Prostate gland (tissue), 2 donors: Measurements from ENCODE around the gene XPNPEP3. TPM values are rescaled to one million over a fixed set of nuclear protein-coding genes. Genes with fewer than 3 reads are reported as not detected.

ENCODE experiments used
- DNase-seq: peaks from one replicate; pipeline ENCODE4 v3.0.0-alpha.2; 2019; ENCODE audit warnings: low spot score
- H3K27ac ChIP-seq, 2 donors: fragments of 200-600 bp; sonication (generic); 2 replicates each; pipeline ENCODE4 v1.5.1; 2017 to 2019
- H3K27me3 ChIP-seq: fragments of 200-600 bp; sonication (generic); replicated peaks from 2 replicates; pipeline ENCODE4 v1.5.1; 2019; ENCODE audit not compliant: insufficient read depth
- H3K36me3 ChIP-seq, 2 donors: fragments of 200-600 bp; sonication (generic); 1 replicate in 1 of 2; 2 replicates in 1 of 2; pipeline versions ENCODE4 v1.5.1 to v1.8.1; 2017 to 2019
- H3K4me1 ChIP-seq: fragments of 200-600 bp; sonication (generic); replicated peaks from 2 replicates; pipeline ENCODE4 v1.5.1; 2019
- H3K4me3 ChIP-seq, 2 donors: fragments of 200-600 bp; sonication (generic); 2 replicates each; pipeline ENCODE4 v1.5.1; 2017 to 2019
- H3K9me3 ChIP-seq: fragments of 200-600 bp; sonication (generic); 2 replicates; pipeline ENCODE4 v1.5.1; 2017
- CTCF ChIP-seq, 4 experiments: fragments of 200-600 bp in 2 of 4; fragments of 450-650 bp in 2 of 4; sonication (generic) in 2 of 4; IDR thresholded peaks; 1 replicate in 3 of 4; 2 replicates in 1 of 4; pipeline ENCODE4 v1.5.1; 2016 to 2019; ENCODE audit warnings: antibody characterized with exemption in 4 of 4, mild to moderate bottlenecking in 2 of 4, moderate library complexity in 2 of 4
- POLR2A ChIP-seq: fragments of 450-650 bp; IDR thresholded peaks from one replicate; pipeline ENCODE4 v1.6.1; 2016; ENCODE audit warnings: antibody characterized with exemption, mild to moderate bottlenecking
- POLR2AphosphoS5 ChIP-seq: sonication (generic); formaldehyde crosslinking; IDR thresholded peaks from one replicate; pipeline ENCODE4 v1.6.1; 2017; ENCODE audit warnings: antibody characterized with exemption
- WGBS: methylation state at CpG from one replicate; pipeline ENCODE4 v1.1.5; 2018; 5-methylcytosine and 5-hydroxymethylcytosine counted together
- intact Hi-C: fragments of 100-400 bp; cut with DNase I; formaldehyde crosslinking; loops from one replicate; pipeline ENCODE4 v1.14.2; 2022
- total RNA-seq, 2 donors: library from RNA; depleted of rRNA; stranded (reverse); fragments of >200 nt; gene quantifications; one replicate each; pipeline ENCODE4 v1.1.0, GENCODE V29; 2016

XPNPEP3 gene
- total RNA-seq, 2 donors from 2014 or later, result 10.5 to 19.2 TPM

GRCh38 chr22:40953471-40953870, 96.5 kb downstream of the XPNPEP3 start:
- no peak for DNase-seq
- H3K4me3 ChIP-seq, result no peak overlapping the region
- WGBS, result 60% methylated on average over 2 of the region's 2 CpGs
- peaks cover 9% of the 10 kb centered on the region for H3K4me1 ChIP-seq
- H3K27me3 ChIP-seq, result no peaks in the 10 kb centered on the region
- no peaks in the 10 kb centered on the region for H3K9me3 ChIP-seq
- no peak for TF ChIP-seq POLR2A
- TF ChIP-seq POLR2AphosphoS5, result no peak
- peaks cover 0 to 6% of the 10 kb centered on the region in 2 donors for H3K36me3 ChIP-seq
- intact Hi-C loops, result no loop called here
- peak overlapping the region in 1 of 2 donors; percentile 33 for H3K27ac ChIP-seq

- H3K4me1 ChIP-seq, result peaks cover 12% of the 10 kb centered on the region
- H3K36me3 ChIP-seq, result peaks cover 0 to 6% of the 10 kb centered on the region in 2 donors
- 74% methylated on average over 4 of the region's 4 CpGs for WGBS
- TF ChIP-seq POLR2A (no peak), CTCF (IDR thresholded peaks at IDR 0.05) (no peak), POLR2AphosphoS5 (no peak)
- no peak overlapping the region for H3K4me3 ChIP-seq
- DNase-seq, result no peak
- H3K27me3 ChIP-seq, result no peaks in the 10 kb centered on the region
- intact Hi-C loops, result no loop called here
- H3K27ac ChIP-seq, result peak overlapping the region in 1 of 2 donors; percentile 33
- H3K9me3 ChIP-seq, result no peaks in the 10 kb centered on the region
Observed at GRCh38 chr22:40954113-40954512, 97.2 kb downstream of the XPNPEP3 start.

GRCh38 chr22:40955571-40955970, 98.6 kb downstream of the XPNPEP3 start:
- Histone ChIP-seq H3K9me3 (no peaks in the 10 kb centered on the region), H3K36me3 (peaks cover 0 to 6% of the 10 kb centered on the region in 2 donors), H3K27me3 (no peaks in the 10 kb centered on the region), H3K27ac (no peak overlapping the region), H3K4me1 (peaks cover 12% of the 10 kb centered on the region), H3K4me3 (no peak overlapping the region)
- no peak for DNase-seq
- TF ChIP-seq POLR2A, result no peak
- TF ChIP-seq CTCF (IDR thresholded peaks at IDR 0.05), result no peak
- intact Hi-C loops, result no loop called here
- WGBS, result 70% methylated on average over 3 of the region's 3 CpGs

- Histone ChIP-seq H3K4me3 (no peak overlapping the region), H3K36me3 (peaks cover 0 to 6% of the 10 kb centered on the region in 2 donors), H3K27ac (peak overlapping the region in 1 of 2 donors; percentile 71), H3K9me3 (no peaks in the 10 kb centered on the region), H3K27me3 (no peaks in the 10 kb centered on the region), H3K4me1 (peaks cover 12% of the 10 kb centered on the region)
- DNase-seq, result no peak
- TF ChIP-seq POLR2A, result no peak
- 93% methylated on average over 7 of the region's 7 CpGs for WGBS
- intact Hi-C loops, result no loop called here
Observed at GRCh38 chr22:40957601-40958000, 100.7 kb downstream of the XPNPEP3 start.

- H3K4me3 ChIP-seq, result no peak overlapping the region
- H3K36me3 ChIP-seq, result peaks cover 0 to 6% of the 10 kb centered on the region in 2 donors
- H3K27me3 ChIP-seq, result no peaks in the 10 kb centered on the region
- intact Hi-C loops, result no loop called here
- peak; percentile 14 for DNase-seq
- peaks cover 12% of the 10 kb centered on the region for H3K4me1 ChIP-seq
- peak overlapping the region in 1 of 2 donors; percentile 71 for H3K27ac ChIP-seq
- peak; percentile 70 for TF ChIP-seq POLR2AphosphoS5
- TF ChIP-seq CTCF (IDR thresholded peaks at IDR 0.05), result no peak
- 51% methylated on average over 2 of the region's 2 CpGs for WGBS
- H3K9me3 ChIP-seq, result no peaks in the 10 kb centered on the region
Observed at GRCh38 chr22:40958299-40958698, 101.4 kb downstream of the XPNPEP3 start.

- Histone ChIP-seq H3K27ac (no peak overlapping the region), H3K4me3 (no peak overlapping the region), H3K9me3 (no peaks in the 10 kb centered on the region), H3K36me3 (peaks cover 0 to 2% of the 10 kb centered on the region in 2 donors), H3K27me3 (no peaks in the 10 kb centered on the region), H3K4me1 (peaks cover 7% of the 10 kb centered on the region)
- TF ChIP-seq POLR2A (no peak), CTCF (IDR thresholded peaks at IDR 0.05) (no peak), POLR2AphosphoS5 (no peak)
- 68% methylated on average over 2 of the region's 2 CpGs for WGBS
- intact Hi-C loops, result no loop called here
- no peak for DNase-seq
Observed at GRCh38 chr22:40960145-40960544, 103.2 kb downstream of the XPNPEP3 start.
